ENCODE measurements around the gene OSBPL1A.
A peak's percentile ranks its signal among the peaks of the same experiment; 100 is the strongest.

Gene OSBPL1A

DNA sequence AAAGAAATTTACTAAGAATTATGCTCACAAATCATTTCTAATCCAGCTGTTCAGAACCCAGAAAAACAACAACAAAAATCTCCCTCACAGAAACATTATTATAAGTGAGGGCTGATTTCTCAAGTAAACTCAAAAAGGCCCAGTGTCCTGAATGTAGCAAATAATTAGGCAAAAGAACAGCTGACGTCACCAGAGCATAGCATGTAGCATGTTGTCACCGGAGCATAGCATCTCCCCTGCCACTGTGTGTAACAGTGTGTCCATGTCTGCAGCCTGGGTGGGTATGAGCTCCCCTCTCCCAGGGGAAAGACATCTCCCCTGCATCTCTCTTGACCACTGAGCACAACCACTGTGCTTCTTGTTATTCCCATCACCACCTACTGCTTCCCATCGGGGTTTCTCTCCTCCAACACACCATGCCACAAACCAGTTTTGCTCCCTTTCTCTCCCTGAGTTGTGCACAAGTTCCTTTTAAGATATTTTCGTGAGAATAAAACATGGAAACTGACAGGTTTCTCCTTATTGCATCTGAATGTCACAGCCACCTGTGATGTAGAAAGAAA, 132.0 kb downstream of the OSBPL1A start:
- DNase-seq = no peak

- DNase-seq = no peak
These were observed 134.6 kb downstream of the OSBPL1A start for GRCh38 chr18:24263050-24263449.

GRCh38 chr18:24262087-24262486, 135.5 kb downstream of the OSBPL1A start:
- no peak for DNase-seq

DNA sequence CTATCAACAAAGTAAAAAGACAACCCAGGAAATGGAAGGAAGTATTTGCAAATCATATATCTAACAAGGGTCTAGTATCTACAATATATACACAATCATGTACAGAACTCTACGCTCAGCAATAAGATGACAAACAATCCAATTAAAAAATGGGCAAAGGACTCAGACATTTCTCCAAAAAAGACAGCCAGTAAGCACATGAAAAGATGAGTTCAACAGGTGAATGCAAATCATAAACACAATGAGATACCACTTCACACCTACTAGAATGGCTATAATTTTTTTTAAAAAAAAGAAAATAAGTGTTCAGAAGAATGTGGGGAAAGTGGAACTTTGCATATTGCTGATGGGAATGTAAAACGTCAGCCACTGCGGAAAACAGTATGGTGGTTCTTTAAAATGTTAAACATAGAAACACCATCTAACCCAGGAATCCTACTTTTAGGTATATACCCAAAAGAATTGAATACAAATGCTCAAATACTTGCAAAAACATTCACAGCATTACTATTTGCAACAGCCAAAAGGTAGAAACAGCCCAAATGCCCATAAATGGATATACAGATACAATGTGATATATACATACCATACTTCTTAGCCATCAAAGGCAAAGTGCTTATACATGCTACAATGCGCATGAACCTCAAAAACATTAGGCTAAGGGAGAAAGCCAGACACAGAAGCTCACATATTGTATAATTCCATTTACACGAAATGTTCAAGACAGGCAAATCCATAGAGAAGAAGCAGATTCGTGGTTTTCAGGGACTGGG, 137.6 kb downstream of the OSBPL1A start:
- no peak for DNase-seq

DNA sequence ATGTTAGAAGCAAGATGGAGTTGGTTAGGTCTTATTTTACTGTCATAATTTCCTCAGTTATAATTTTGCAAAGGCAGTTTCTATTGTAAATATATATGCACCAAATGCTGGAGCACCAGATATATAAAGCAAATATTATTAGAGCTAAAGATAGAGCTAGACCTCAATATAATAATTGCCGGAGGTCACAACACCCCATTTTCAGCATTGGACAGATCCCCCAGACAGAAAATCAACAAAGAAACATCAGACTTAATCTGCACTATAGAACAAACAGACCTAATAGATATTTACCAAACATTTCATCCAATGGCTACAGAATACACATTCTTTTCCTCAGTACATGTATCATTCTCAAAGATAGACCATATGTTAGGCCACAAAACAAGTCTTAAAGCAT, 143.6 kb downstream of the OSBPL1A start:
- DNase-seq = no peak

- no peak for DNase-seq
These were observed 147.9 kb downstream of the OSBPL1A start for GRCh38 chr18:24249716-24250115.

DNA sequence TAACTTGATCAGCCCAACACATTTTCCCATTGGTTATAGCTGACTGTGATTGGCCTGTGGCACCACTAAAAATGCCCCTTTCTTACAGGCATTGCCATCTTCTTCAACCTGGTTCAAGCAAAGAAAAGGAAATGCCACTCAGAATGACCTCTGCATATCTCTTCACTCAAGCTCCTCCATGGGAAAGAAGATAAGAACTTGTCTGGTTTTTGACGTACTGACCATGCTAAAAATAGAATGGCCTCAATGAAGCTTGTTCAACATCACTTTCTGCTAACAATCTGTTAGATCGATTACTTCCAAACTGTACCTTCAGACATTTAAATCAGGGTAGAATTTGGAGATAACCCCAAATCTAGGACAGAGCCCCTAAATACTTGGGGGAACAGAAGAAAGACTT, 149.3 kb downstream of the OSBPL1A start:
- no peak for DNase-seq

DNA sequence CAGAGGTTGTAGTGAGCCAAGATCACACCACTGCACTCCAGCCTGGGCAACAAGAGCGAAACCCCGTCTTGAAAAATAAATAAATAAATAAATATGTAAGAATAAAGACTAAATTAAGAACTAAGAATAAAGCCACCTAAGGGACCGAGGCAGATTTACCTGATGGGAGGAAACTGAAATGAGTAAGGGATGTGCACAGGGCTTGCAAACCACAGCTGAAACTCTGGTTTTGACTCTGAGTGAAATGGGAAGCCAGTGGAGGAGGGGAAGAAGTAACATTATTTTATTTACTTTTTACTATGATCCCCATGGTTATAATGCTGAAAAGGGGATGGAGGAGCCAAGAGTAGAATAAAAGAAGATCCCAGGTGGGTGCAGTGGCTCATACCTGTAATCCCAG, 151.5 kb downstream of the OSBPL1A start:
- no peak for DNase-seq

DNA sequence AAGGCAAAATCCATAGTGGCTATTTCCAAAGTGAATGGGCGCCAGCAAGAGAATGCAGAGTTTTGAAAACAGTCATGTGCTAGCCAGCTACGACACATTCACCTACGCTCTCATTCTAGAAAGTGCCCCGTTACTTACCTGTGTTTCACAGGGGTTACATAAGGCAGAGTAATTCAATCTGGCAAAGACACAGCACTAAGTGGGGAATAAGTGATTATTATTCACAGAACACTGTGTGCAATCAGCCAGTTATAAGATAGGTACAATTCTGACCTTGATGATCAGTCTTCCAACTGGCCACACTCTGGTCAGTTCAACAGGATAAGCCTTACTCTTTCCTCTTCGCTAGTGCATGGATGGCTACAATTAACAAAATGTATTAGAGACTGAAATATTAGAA, 152.9 kb downstream of the OSBPL1A start:
- DNase-seq = no peak

GRCh38 chr18:24243677-24244076, 153.9 kb downstream of the OSBPL1A start:
- DNase-seq = no peak

DNA sequence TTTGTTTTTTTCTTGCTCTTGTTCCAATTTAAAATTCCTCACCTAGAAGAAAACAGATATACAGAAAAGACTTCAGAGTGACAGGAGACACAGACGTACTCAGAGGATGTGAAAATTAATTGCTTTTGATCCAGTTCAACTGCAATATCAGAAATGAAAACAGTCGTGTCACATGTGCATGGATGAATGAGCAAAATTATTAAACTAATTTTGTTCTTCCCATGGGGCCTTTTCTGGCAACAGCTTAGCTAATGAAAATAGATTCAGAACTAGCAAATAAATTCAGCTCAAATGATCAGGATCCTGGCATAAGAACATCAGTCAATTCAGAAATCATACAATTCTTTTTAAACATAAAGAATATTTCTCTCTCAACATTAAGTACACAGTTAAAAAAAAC, 158.3 kb downstream of the OSBPL1A start:
- no peak for DNase-seq

DNA sequence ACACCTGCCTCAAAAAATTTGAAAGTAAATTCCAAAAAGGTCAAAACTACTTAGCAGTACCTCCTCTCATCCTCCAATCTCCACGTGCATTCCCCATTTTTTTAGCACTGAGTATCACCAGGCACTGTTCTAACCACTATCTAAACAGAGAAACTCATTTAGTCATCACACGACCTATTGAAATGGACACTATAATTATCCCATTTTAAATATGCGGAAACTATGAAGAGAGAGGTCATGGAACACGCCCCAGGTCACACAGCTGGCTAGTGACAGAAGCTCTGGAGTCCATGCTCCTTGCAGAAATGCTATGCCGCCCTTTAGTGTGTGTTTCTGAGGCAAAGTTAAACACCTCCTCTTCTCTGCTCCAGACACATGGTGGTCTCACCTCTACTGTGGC, 159.2 kb downstream of the OSBPL1A start:
- no peak for DNase-seq

DNA sequence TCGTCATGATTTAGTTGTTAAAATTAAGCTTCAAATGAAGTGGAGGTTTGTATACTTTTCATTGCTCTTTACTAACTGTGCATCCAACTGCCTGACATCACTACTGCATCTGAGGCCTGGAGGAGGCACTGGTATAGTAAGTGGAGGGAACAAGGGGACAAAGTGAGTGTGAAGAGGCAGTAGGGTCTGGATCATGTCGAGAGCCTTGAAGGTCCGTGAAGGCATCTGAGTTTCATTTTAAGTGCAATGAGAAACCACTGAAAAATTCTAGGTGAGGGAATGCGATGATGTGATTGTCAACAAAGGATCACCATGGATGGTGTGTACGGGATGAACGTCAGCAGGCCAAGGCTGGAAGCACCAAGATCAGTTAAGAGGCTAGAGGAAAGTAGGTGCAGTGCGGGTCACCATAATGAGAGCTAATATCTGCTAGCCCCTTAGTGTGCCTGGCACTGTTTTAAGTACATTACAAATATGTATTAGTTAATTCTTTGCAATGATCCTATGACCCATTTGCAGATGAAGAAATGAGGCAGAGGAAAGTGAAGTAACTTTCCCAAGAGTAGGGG, 162.7 kb downstream of the OSBPL1A start:
- DNase-seq = no peak

GRCh38 chr18:24234330-24234729, 163.3 kb downstream of the OSBPL1A start:
- no peak for DNase-seq

DNA sequence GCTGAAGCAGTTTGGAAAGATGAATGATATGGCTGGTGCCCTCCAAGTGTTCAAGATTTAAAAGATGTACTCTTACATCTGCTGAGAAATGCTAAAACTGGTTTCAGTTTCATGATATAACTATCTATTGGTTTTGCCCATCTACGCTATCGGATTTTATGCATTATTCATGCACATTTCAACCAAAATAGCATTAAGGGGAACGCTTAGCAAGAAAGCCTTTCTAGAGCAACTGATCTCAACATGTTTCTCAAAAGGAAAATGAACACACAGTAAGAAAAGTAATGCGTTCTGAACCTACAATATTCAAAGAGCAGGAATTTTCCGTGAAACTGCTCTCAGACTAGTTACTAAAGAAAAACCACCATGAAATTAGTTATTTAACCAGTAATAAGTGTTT, 164.8 kb downstream of the OSBPL1A start:
- no peak for DNase-seq

- DNase-seq = no peak
These were observed 165.6 kb downstream of the OSBPL1A start for GRCh38 chr18:24231773-24232735.

GRCh38 chr18:24230766-24231165, 166.9 kb downstream of the OSBPL1A start:
- no peak for DNase-seq

DNA sequence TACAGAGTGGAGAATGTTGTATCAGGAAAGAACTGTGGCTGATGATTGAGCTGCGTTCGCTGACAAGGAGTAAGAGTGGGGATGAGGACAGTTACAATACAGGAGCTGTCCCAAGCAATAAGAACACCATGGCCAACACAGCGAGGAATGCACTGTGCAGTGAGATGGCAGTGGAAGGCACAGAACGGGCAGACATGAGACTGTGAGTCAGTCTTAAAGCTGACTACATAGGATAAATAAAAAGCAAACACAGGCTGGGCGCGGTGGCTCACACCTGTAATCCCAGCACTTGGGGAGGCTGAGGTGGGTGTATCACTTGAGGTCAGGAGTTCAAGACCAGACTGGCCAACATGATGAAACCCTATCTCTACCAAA, 169.0 kb downstream of the OSBPL1A start:
- DNase-seq = no peak

DNA sequence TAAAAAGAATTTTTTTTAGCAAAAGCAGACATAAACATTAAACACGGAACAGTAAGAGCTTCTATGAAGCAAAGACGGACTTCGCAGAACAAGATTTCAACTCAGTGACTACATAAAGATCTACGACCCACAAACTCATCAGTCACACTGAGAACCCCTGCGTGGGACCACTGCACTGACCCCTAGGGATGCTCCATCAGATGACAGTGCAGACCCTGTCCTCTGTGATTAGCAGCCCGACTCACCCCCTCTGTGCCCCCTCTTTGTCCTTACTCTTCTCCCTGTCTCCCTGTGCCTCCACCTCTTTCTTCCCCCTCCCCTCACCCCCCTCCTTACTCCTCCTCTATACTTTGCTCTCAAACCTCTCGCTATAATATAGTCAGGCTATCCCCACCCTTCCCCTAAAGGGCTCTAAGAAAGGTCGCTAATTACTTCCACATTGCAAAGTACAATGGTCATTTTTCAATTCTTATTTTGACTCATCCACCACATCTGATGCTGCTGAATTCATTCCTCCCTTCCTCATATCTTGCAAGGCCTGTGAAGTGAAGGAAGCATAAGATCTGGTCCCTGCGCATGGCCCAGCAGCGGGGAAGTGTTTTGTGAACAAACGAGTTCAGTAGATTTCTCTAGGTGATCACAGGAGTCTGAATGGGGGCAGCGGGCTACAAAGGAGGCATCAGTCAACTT, 169.5 kb downstream of the OSBPL1A start:
- no peak for DNase-seq

GRCh38 chr18:24220318-24220688, 177.3 kb downstream of the OSBPL1A start:
- DNase-seq = no peak

- peak; percentile 40 for DNase-seq
These were observed 177.9 kb downstream of the OSBPL1A start for GRCh38 chr18:24219561-24220317.

GRCh38 chr18:24214913-24215312, 182.7 kb downstream of the OSBPL1A start:
- no peak for DNase-seq
